SH-SY5Y (cell line): Measurements from ENCODE around the gene NRG3.

ENCODE experiments used
- GATA2 ChIP-seq: IDR thresholded peaks from 2 replicates; pipeline ENCODE4 v1.6.1; 2011; ENCODE audit warnings: mild to moderate bottlenecking, low read depth, low read length
- GATA3 ChIP-seq: IDR thresholded peaks from 2 replicates; pipeline ENCODE4 v1.6.1; 2011; ENCODE audit warnings: low read depth, mild to moderate bottlenecking, low read length, moderate library complexity

The NRG3 gene

GRCh38 chr10:81873231-81873931, 1.6 kb upstream of the NRG3 start:
- no peak for TF ChIP-seq GATA2

GRCh38 chr10:81873932-81874816, 820 bp upstream of the NRG3 start:
- TF ChIP-seq GATA2 (no peak), GATA3 (no peak)

GRCh38 chr10:81875467-81876252, 666 bp downstream of the NRG3 start:
- TF ChIP-seq GATA2 (no peak), GATA3 (no peak)

- TF ChIP-seq GATA2 (no peak), GATA3 (no peak)
Measured at GRCh38 chr10:81876253-81877077, 1.5 kb downstream of the NRG3 start.

GRCh38 chr10:81877596-81877995, 2.6 kb downstream of the NRG3 start:
- TF ChIP-seq GATA3 (no peak), GATA2 (no peak)

- TF ChIP-seq GATA3 = no peak
- TF ChIP-seq GATA2 = no peak
Measured at GRCh38 chr10:81882011-81882410, 7.0 kb downstream of the NRG3 start.

- TF ChIP-seq GATA2 = no peak
- no peak for TF ChIP-seq GATA3
Measured at GRCh38 chr10:81884856-81885255, 9.9 kb downstream of the NRG3 start.

- TF ChIP-seq GATA2 = no peak
- TF ChIP-seq GATA3 = no peak
Measured at GRCh38 chr10:81885491-81885890, 10.5 kb downstream of the NRG3 start.

GRCh38 chr10:81886939-81887338, 11.9 kb downstream of the NRG3 start:
- no peak for TF ChIP-seq GATA3
- no peak for TF ChIP-seq GATA2

- TF ChIP-seq GATA3 = no peak
- TF ChIP-seq GATA2 = no peak
Measured at GRCh38 chr10:81889181-81889769, 14.3 kb downstream of the NRG3 start.

GRCh38 chr10:81894616-81895015, 19.6 kb downstream of the NRG3 start:
- TF ChIP-seq GATA3 = no peak
- no peak for TF ChIP-seq GATA2

- TF ChIP-seq GATA2 (no peak), GATA3 (no peak)
Measured at GRCh38 chr10:81898518-81898917, 23.5 kb downstream of the NRG3 start.

- no peak for TF ChIP-seq GATA3
Measured at GRCh38 chr10:81900989-81901388, 26.0 kb downstream of the NRG3 start.
